ENCODE data around the gene ERI3.

The ERI3 gene, protein sequence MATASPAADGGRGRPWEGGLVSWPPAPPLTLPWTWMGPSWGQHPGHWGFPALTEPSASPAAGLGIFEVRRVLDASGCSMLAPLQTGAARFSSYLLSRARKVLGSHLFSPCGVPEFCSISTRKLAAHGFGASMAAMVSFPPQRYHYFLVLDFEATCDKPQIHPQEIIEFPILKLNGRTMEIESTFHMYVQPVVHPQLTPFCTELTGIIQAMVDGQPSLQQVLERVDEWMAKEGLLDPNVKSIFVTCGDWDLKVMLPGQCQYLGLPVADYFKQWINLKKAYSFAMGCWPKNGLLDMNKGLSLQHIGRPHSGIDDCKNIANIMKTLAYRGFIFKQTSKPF

DNA sequence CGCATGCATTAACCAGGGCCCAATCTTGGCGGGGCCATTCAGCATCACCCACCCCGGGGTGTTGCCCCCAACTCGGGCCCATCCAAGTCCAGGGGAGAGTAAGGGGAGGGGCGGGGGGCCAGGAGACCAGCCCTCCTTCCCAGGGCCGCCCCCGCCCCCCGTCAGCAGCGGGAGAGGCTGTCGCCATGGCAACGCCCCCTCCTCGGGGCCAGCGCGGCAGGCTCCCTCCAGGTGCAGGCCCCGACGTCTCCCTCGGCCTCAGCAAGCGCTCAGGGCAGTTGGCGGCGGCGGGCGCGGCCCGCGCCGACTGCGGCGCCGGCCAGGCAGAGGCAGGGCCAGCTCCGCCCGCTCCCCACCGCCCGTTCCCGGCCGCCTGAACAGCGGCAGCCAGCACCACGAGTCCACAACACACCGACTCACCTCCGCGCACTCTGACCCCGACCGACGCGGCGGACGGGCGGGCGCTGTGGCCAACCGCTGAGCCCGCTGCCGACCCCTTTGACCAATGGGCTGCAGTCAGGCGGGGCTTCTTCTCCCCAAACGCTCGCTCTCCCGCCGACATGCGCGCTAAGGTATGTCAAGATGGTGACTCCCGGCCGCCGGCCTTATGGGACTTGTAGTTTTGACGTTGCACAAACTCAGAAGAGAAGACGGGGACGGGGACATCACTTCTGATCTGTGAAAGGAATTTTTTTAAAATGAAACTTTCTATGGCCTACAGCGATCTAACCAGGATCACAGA lies at the start of gene ERI3:
ERI3 (minus strand) TSS at position 418 of the 742 bp plus-strand sequence; CDS start at position 187, 231 bp downstream.
- DNase-seq = peak; percentile 100

GRCh38 chr1:44401256-44402228 lies 46.5 kb upstream of the ERI3 start:
- DNase-seq = no peak

DNA sequence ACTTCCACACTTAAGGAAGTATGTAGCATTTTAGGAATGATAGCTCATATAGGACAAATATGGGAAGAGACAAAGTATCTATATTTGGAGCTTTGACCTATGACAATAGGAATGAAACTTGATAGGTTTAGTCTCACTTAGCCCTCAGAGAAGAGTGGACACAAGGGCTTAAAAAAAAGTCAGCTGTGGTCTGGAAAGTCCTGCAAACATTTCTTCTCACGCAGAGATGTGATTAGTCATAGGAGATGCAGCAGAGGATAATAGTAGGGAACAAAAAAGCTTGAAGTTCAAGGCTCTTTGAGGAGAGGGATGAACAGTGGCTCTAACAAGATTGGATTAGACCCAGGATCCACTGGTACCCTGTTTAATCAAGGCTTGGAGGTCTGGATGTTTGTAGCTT lies 35.2 kb upstream of the ERI3 start:
- no peak for DNase-seq

GRCh38 chr1:44389437-44389836 lies 34.4 kb upstream of the ERI3 start:
- DNase-seq = no peak

GRCh38 chr1:44388551-44388950 lies 33.5 kb upstream of the ERI3 start:
- DNase-seq = no peak

GRCh38 chr1:44380666-44381177 lies 25.7 kb upstream of the ERI3 start:
- DNase-seq = no peak

- peak; percentile 70 for DNase-seq
These were observed 23.1 kb upstream of the ERI3 start for GRCh38 chr1:44377925-44378784.

- no peak for DNase-seq
These were observed 20.5 kb upstream of the ERI3 start for GRCh38 chr1:44375547-44375946.

DNA sequence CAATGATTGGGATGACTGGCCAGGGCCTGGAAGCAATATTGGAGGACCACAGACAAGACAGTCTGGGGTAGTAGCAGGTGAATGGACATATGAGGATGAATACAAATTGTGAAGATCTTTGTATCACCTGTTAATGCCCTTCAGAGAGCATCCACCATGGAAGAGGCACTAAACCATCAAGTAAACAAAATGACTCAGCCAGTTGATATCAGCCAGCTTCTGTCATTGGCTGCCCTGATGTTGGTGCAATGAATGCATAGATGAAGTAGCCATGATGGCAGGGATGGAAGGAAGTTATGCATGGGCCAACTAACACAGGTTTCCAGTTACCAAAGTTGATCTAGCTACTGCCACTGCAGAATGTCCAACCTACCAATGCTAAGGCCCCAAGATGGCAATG lies 16.1 kb upstream of the ERI3 start:
- DNase-seq = no peak

- DNase-seq = no peak
These were observed 13.6 kb upstream of the ERI3 start for GRCh38 chr1:44368471-44369151.

DNA sequence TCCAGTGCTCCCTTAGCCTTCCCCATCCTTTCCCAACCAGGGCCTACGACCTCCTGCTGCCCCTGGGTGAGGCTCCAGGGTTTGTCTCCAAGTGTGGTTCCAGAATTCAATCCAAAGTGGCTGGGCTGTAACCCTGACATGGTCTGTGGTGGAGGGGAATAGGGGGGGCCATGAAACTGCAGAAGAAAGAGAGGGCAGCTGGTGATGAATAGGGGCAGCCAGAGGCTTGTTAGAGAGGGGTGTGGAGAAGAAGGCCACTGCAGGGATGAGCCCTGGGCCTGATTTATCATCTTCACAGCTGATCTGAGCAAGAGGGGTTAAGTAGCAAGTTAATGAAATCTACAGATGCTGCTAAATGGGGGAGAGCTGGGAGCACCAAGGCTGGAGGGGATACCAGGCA lies 12.9 kb upstream of the ERI3 start:
- no peak for DNase-seq

GRCh38 chr1:44366371-44366975 lies 11.4 kb upstream of the ERI3 start:
- DNase-seq = no peak

- no peak for DNase-seq
These were observed 6.4 kb upstream of the ERI3 start for GRCh38 chr1:44361478-44361877.

DNA sequence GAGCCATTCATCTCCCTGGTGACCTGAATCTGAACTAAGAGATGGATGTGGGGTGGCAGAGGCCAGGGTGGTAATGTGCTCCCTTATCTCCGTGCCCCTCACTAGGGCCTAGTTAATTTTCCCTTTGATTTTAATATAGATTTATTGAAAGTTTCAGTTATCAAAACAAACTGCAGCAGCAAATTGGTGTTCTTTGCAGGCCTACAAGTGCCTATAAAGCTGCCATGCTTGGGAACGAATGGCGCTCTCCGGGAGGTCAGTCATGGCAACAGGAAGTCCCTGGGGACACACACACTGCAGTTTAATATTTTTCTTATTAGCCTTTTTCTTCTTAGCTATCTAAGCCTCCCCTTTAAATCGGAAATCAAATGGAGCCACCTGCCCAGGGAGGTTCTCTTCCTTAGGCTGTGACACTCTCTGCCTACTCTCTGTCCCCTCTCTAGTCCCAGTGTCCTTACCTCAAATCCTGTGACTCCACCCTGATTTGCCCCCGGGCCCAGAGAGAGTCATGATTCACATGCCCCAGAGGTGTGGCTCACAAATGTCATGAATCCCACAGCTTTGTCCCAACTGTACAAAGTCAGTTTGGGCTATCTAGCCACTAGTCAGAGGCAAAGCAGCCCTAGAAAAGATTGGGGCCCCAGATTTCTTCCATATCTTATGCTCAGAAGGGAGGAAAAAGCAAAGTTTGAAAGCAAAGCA lies 4.3 kb upstream of the ERI3 start:
- no peak for DNase-seq

DNA sequence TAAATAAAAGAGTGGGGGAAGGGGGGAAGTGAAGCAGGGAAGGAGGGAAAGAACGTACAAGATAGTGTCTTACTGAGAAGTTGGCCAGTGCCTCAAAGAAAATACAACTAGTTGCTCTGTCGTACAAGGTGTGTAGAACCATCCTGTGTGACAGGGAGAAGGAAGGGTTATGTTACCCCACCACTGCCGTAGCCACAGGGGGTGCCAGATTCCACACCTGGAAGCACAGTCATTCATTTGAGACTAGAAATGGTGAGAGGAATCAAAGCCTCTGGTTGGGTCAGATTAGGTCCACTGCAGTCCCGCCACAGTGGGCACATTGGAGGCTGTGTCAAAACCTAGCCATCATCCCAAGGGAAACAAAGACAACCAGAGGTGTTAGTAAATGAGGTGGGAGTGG lies 2.7 kb upstream of the ERI3 start:
- no peak for DNase-seq

DNA sequence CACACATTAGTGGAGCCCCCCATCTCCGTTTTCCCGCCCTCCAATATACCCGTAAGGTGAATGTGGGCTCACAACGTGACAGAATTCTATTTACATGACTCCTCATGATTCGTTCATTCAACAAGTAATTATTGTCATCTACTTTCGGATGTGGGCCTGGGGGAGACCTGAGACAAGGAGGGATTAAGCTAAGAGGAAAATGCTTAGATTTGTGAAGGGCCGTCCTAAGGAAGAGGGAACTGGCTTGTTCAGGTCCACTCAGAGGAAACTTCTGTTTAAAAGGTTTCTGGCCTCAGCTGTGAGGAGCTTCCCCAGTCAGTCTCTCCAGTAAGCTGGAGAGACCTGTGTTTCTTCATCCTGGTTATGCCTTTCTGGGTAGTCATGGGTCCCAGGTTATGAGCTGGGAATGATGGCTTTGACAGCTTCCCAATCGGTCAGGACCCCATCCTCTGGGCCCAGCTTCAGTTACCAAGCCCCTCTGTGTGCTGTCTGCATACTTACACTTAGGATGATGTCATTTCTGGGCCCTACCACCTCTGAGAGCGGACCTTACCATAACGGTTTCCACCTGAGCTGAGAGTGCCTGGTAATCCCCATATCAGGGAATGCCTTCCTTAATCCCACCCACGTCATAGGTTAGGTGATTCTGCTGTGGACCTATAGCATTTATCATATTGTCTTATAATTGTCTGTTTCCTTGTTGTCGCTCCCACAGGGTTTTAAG lies 687 bp upstream of the ERI3 start:
- no peak for DNase-seq

DNA sequence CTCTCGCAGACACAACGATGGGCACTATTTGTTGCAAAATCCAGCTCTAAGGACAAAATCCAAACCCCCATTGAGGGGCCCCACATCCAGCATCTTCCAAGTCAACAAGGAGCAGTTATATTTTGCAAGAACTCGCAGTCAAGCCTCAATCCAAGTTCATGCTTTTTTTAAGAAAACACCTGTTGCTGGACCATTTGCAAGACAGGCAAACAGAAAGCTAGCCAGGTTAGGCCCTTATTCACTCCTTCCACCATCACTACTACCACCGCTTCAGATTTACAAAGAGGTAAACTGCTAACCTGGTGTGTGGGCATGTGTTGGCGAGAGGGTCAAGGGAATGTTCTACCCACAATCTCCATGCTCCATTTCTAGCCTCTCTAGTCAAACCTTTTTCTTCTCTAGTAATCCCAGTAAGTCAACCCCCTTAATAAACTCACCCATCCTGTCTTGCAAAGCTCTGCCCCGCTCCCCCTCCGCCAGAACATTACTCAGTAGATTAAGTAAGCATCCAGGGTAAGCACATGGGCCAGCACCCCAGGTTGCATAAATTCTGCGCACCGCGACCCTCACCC lies 703 bp downstream of the ERI3 start:
- DNase-seq = no peak

DNA sequence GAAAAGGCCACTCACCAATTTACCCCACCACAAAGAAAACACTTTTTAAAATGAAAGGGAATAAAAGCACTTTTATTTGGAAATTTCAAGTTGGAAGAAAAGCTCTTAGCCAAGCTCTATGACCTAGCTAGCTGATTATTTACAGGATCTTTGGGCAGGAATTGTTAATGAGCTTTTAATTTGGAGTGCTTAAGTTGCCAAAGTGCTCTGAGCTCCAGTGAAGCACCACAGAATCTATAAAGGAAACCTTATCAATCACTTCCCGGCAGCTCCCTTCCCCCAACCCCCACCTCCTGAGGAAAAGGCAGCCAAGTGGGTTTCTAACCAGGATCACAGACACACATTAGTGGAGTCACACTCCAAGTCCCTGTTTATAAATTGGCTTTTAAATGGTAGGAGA lies 1.5 kb downstream of the ERI3 start:
- no peak for DNase-seq

- DNase-seq = no peak
These were observed 3.8 kb downstream of the ERI3 start for GRCh38 chr1:44351289-44351688.

All from NCI-H774 (cell line).